ENCODE results near the gene SHC3. TPM values are rescaled to one million over a fixed set of nuclear protein-coding genes. Genes with fewer than 3 reads are reported as not detected.

SHC3 gene
- total RNA-seq, 2 donors from 2014 or later, result 0.95 to 1.3 TPM

GRCh38 chr9:89144238-89144637 lies 34.4 kb downstream of the SHC3 start:
- H3K9me3 ChIP-seq (ENCODE audit: control insufficient read depth, low read length), result no peaks in the 10 kb centered on the region
- H3K4me1 ChIP-seq (ENCODE audit: control insufficient read depth, insufficient read depth, low read length), result peaks cover 5% of the 10 kb centered on the region
- Mint-ChIP-seq H3K4me1 (peaks cover 9% of the 10 kb centered on the region), H3K27me3 (ENCODE audit: insufficient read depth) (no peaks in the 10 kb centered on the region), H3K9me3 (peaks cover 9% of the 10 kb centered on the region), H3K27ac (no peak overlapping the region), H3K4me3 (no peak overlapping the region), H3K36me3 (ENCODE audit: low read depth) (no peaks in the 10 kb centered on the region)
- no peak overlapping the region for H3K27ac ChIP-seq (ENCODE audit: low read depth, low read length)
- H3K36me3 ChIP-seq (ENCODE audit: control insufficient read depth, insufficient read depth, low read length), result no peaks in the 10 kb centered on the region
- H3K27me3 ChIP-seq (ENCODE audit: control insufficient read depth, insufficient read depth, low read length, poor library complexity, severe bottlenecking), result no peaks in the 10 kb centered on the region
- TF ChIP-seq CTCF (conservative IDR thresholded peaks at IDR 0.05), result no peak
- 62% methylated on average over 2 of the region's 2 CpGs; no CpG with 5 or more reads in 1 of the 2 experiments for WGBS, 2 experiments (ENCODE audit: insufficient coverage in 1 of 2, insufficient read length in 1 of 2)
- no peak overlapping the region for H3K4me3 ChIP-seq (ENCODE audit: low read length)
- no peak overlapping the region for H3K9ac ChIP-seq (ENCODE audit: extremely low read depth, low read length, poor library complexity, severe bottlenecking)
- DNase-seq, result no peak

GRCh38 chr9:89143266-89143665 lies 35.4 kb downstream of the SHC3 start:
- H3K27ac ChIP-seq (ENCODE audit: low read depth, low read length), result no peak overlapping the region
- H3K4me1 ChIP-seq (ENCODE audit: control insufficient read depth, insufficient read depth, low read length), result peaks cover 5% of the 10 kb centered on the region
- no peak overlapping the region for H3K9ac ChIP-seq (ENCODE audit: extremely low read depth, low read length, poor library complexity, severe bottlenecking)
- H3K27ac Mint-ChIP-seq, result no peak overlapping the region
- H3K36me3 Mint-ChIP-seq (ENCODE audit: low read depth), result no peaks in the 10 kb centered on the region
- H3K27me3 ChIP-seq (ENCODE audit: control insufficient read depth, insufficient read depth, low read length, poor library complexity, severe bottlenecking), result no peaks in the 10 kb centered on the region
- WGBS, 2 experiments (ENCODE audit: insufficient coverage in 1 of 2, insufficient read length in 1 of 2), result 91 to 94% methylated on average over 5 of the region's 5 CpGs
- no peak for DNase-seq
- no peak for TF ChIP-seq CTCF (conservative IDR thresholded peaks at IDR 0.05)
- H3K9me3 ChIP-seq (ENCODE audit: control insufficient read depth, low read length), result no peaks in the 10 kb centered on the region
- no peaks in the 10 kb centered on the region for H3K36me3 ChIP-seq (ENCODE audit: control insufficient read depth, insufficient read depth, low read length)
- H3K4me3 ChIP-seq (ENCODE audit: low read length), result no peak overlapping the region
- H3K9me3 Mint-ChIP-seq, result peaks cover 9% of the 10 kb centered on the region
- H3K4me3 Mint-ChIP-seq, result no peak overlapping the region
- no peaks in the 10 kb centered on the region for H3K27me3 Mint-ChIP-seq (ENCODE audit: insufficient read depth)
- peaks cover 9% of the 10 kb centered on the region for H3K4me1 Mint-ChIP-seq

GRCh38 chr9:89139455-89139854 lies 39.2 kb downstream of the SHC3 start:
- Mint-ChIP-seq H3K27me3 (ENCODE audit: insufficient read depth) (peaks cover 2% of the 10 kb centered on the region), H3K4me3 (no peak overlapping the region), H3K36me3 (ENCODE audit: low read depth) (no peaks in the 10 kb centered on the region), H3K4me1 (peaks cover 2% of the 10 kb centered on the region), H3K27ac (no peak overlapping the region), H3K9me3 (peaks cover 22% of the 10 kb centered on the region)
- H3K4me1 ChIP-seq (ENCODE audit: control insufficient read depth, insufficient read depth, low read length), result no peaks in the 10 kb centered on the region
- WGBS, 2 experiments (ENCODE audit: insufficient coverage in 1 of 2, insufficient read length in 1 of 2), result 94 to 100% methylated on average over 1 of the region's 1 CpG
- H3K27me3 ChIP-seq (ENCODE audit: control insufficient read depth, insufficient read depth, low read length, poor library complexity, severe bottlenecking), result no peaks in the 10 kb centered on the region
- H3K27ac ChIP-seq (ENCODE audit: low read depth, low read length), result no peak overlapping the region
- no peak for DNase-seq
- H3K4me3 ChIP-seq (ENCODE audit: low read length), result no peak overlapping the region
- peaks cover 15% of the 10 kb centered on the region for H3K9me3 ChIP-seq (ENCODE audit: control insufficient read depth, low read length)
- no peak for TF ChIP-seq CTCF (conservative IDR thresholded peaks at IDR 0.05)
- H3K36me3 ChIP-seq (ENCODE audit: control insufficient read depth, insufficient read depth, low read length), result no peaks in the 10 kb centered on the region
- no peak overlapping the region for H3K9ac ChIP-seq (ENCODE audit: extremely low read depth, low read length, poor library complexity, severe bottlenecking)
